Mesodermal cell (in vitro differentiated cells): ENCODE results near the gene PHYKPL.
"Not testable (repeated sequence)": the region's sequence is repeated elsewhere in the genome, so short reads cannot be mapped to it uniquely, and the experiment has no call there.

ENCODE experiments used
- H3K27ac ChIP-seq: 2 replicates; pipeline ENCODE4 v1.7.0; 2013; ENCODE audit warnings: mild to moderate bottlenecking, low read depth, low read length, moderate library complexity; ENCODE audit not compliant: severe bottlenecking
- H3K36me3 ChIP-seq: 2 replicates; pipeline ENCODE4 v1.7.1; 2013; ENCODE audit warnings: mild to moderate bottlenecking, low read length, moderate library complexity; ENCODE audit not compliant: control insufficient read depth, insufficient read depth
- H3K4me1 ChIP-seq: one replicate; pipeline ENCODE4 v1.7.1; 2013; ENCODE audit warnings: mild to moderate bottlenecking, low read length; ENCODE audit not compliant: insufficient read depth, control insufficient read depth, poor library complexity, severe bottlenecking
- H3K4me3 ChIP-seq: 2 replicates; pipeline ENCODE4 v1.7.0; 2013; ENCODE audit warnings: low read length, control low read depth, mild to moderate bottlenecking; ENCODE audit not compliant: insufficient read depth, poor library complexity, severe bottlenecking; ENCODE audit errors: extremely low read depth
- H3K9me3 ChIP-seq: 2 replicates; pipeline ENCODE4 v1.7.1; 2013; ENCODE audit warnings: mild to moderate bottlenecking, low read length, moderate library complexity; ENCODE audit not compliant: control insufficient read depth
- WGBS, 2 experiments: methylation state at CpG; one replicate each; pipeline ENCODE4 v1.1.5; 2013; ENCODE audit warnings: missing lambda C conversion rate in 2 of 2; ENCODE audit not compliant: insufficient coverage in 2 of 2; 5-methylcytosine and 5-hydroxymethylcytosine counted together

PHYKPL gene

GRCh38 chr5:178199581-178200434 lies 32.8 kb downstream of the PHYKPL start:
- Histone ChIP-seq H3K36me3 (no peaks in the 10 kb centered on the region), H3K4me1 (no peaks in the 10 kb centered on the region), H3K27ac (no peak overlapping the region), H3K9me3 (no peaks in the 10 kb centered on the region), H3K4me3 (no peak overlapping the region)
- WGBS, 2 experiments, result 87 to 88% methylated on average over 7 to 10 of the region's 12 CpGs

- Histone ChIP-seq H3K36me3 (no peaks in the 10 kb centered on the region), H3K9me3 (no peaks in the 10 kb centered on the region)
- WGBS, 2 experiments, result 91 to 94% methylated on average over 5 to 10 of the region's 11 CpGs
Measured at GRCh38 chr5:178198706-178199105, 33.9 kb downstream of the PHYKPL start.

GRCh38 chr5:178198151-178198550 lies 34.5 kb downstream of the PHYKPL start:
- not testable (repeated sequence) for H3K9me3 ChIP-seq, H3K27ac ChIP-seq, H3K4me1 ChIP-seq, H3K36me3 ChIP-seq, H3K4me3 ChIP-seq
- WGBS, 2 experiments, result 80 to 86% methylated on average over 7 to 9 of the region's 11 CpGs

More at GRCh38 chr5:178198706-178199105, 33.9 kb downstream of the PHYKPL start:
- H3K27ac ChIP-seq, result no peak overlapping the region
- no peaks in the 10 kb centered on the region for H3K4me1 ChIP-seq
- no peak overlapping the region for H3K4me3 ChIP-seq

GRCh38 chr5:178196986-178197385 lies 35.6 kb downstream of the PHYKPL start:
- Histone ChIP-seq H3K27ac (no peak overlapping the region), H3K4me1 (no peaks in the 10 kb centered on the region), H3K9me3 (no peaks in the 10 kb centered on the region), H3K36me3 (no peaks in the 10 kb centered on the region), H3K4me3 (no peak overlapping the region)
- WGBS, 2 experiments, result 80 to 90% methylated on average over 8 of the region's 8 CpGs

- H3K4me1 ChIP-seq, result no peaks in the 10 kb centered on the region
- H3K4me3 ChIP-seq, result no peak overlapping the region
- H3K36me3 ChIP-seq, result no peaks in the 10 kb centered on the region
- no peaks in the 10 kb centered on the region for H3K9me3 ChIP-seq
- no peak overlapping the region for H3K27ac ChIP-seq
- 77 to 83% methylated on average over 6 to 7 of the region's 7 CpGs for WGBS, 2 experiments
Measured at GRCh38 chr5:178196281-178196812, 36.3 kb downstream of the PHYKPL start.

- no peaks in the 10 kb centered on the region for H3K4me1 ChIP-seq
- H3K36me3 ChIP-seq, result no peaks in the 10 kb centered on the region
- 53 to 59% methylated on average over 6 to 7 of the region's 7 CpGs for WGBS, 2 experiments
- no peaks in the 10 kb centered on the region for H3K9me3 ChIP-seq
- H3K27ac ChIP-seq, result no peak overlapping the region
- no peak overlapping the region for H3K4me3 ChIP-seq
Measured at GRCh38 chr5:178194026-178194425, 38.6 kb downstream of the PHYKPL start.

GRCh38 chr5:178193251-178193809 lies 39.3 kb downstream of the PHYKPL start:
- 90 to 97% methylated on average over 7 to 8 of the region's 8 CpGs for WGBS, 2 experiments

GRCh38 chr5:178192787-178193186 lies 39.8 kb downstream of the PHYKPL start:
- H3K27ac ChIP-seq, result no peak overlapping the region
- H3K4me1 ChIP-seq, result no peaks in the 10 kb centered on the region
- H3K36me3 ChIP-seq, result no peaks in the 10 kb centered on the region
- no peak overlapping the region for H3K4me3 ChIP-seq
- 74 to 93% methylated on average over 2 to 5 of the region's 7 CpGs for WGBS, 2 experiments
- no peaks in the 10 kb centered on the region for H3K9me3 ChIP-seq

More at GRCh38 chr5:178193251-178193809, 39.3 kb downstream of the PHYKPL start:
- Histone ChIP-seq H3K36me3 (no peaks in the 10 kb centered on the region), H3K4me3 (no peak overlapping the region), H3K4me1 (no peaks in the 10 kb centered on the region), H3K27ac (no peak overlapping the region), H3K9me3 (no peaks in the 10 kb centered on the region)

- no peak overlapping the region for H3K4me3 ChIP-seq
Measured at GRCh38 chr5:178192244-178192643, 40.4 kb downstream of the PHYKPL start.

GRCh38 chr5:178191661-178192060 lies 40.9 kb downstream of the PHYKPL start:
- H3K36me3 ChIP-seq, result no peaks in the 10 kb centered on the region
- no peaks in the 10 kb centered on the region for H3K4me1 ChIP-seq
- no peaks in the 10 kb centered on the region for H3K9me3 ChIP-seq
- no peak overlapping the region for H3K27ac ChIP-seq
- WGBS, 2 experiments, result 92% methylated on average over 2 of the region's 4 CpGs
- H3K4me3 ChIP-seq, result no peak overlapping the region

More at GRCh38 chr5:178192244-178192643, 40.4 kb downstream of the PHYKPL start:
- Histone ChIP-seq H3K4me1 (no peaks in the 10 kb centered on the region), H3K9me3 (no peaks in the 10 kb centered on the region), H3K27ac (no peak overlapping the region), H3K36me3 (no peaks in the 10 kb centered on the region)
- 92% methylated on average over 2 of the region's 2 CpGs; no CpG with 5 or more reads in 1 of the 2 experiments for WGBS, 2 experiments

- 46 to 50% methylated on average over 2 of the region's 2 CpGs for WGBS, 2 experiments
- Histone ChIP-seq H3K4me1 (no peaks in the 10 kb centered on the region), H3K4me3 (no peak overlapping the region), H3K27ac (no peak overlapping the region), H3K36me3 (no peaks in the 10 kb centered on the region), H3K9me3 (no peaks in the 10 kb centered on the region)
Measured at GRCh38 chr5:178189433-178189832, 43.2 kb downstream of the PHYKPL start.
